GM12878 (cell line): Measurements from ENCODE around the gene MLN. TPM values are rescaled to one million over a fixed set of nuclear protein-coding genes. Genes with fewer than 3 reads are reported as not detected.

Source experiments
- ATAC-seq: fragments of 200-7000 bp; cut with Tn5 transposase; 3 replicates; pipeline ENCODE4 v1.9.1; 2020; ENCODE audit warnings: mild to moderate bottlenecking, moderate library complexity
- BruUV-seq: library from RNA; stranded (reverse); fragments of 400-500 nt; replicated peaks from 2 replicates; lab custom pipeline; 2021; lab: Mats Ljungman, UMichigan
- CTCF ChIA-PET: fragments of 300-600 bp; sonication (Branson Sonifier 250); formaldehyde crosslinking; extraction: SDS; loops from one replicate; lab custom pipeline; 2021; ENCODE audit warnings: inconsistent platforms; lab: Yijun Ruan, JAX
- POLR2A ChIA-PET: fragments of 350-600 bp; formaldehyde crosslinking; extraction: SDS; loops from one replicate; lab custom pipeline; 2021; ENCODE audit warnings: inconsistent platforms; lab: Charles Lee
- RAD21 ChIA-PET: fragments of 300-600 bp; sonication (Branson Sonifier 250); formaldehyde crosslinking; loops from one replicate; lab custom pipeline; 2023; ENCODE audit warnings: antibody characterized with exemption; ENCODE audit not compliant: unreplicated experiment; lab: Charles Lee
- SMC1A ChIA-PET: fragments of 300-600 bp; sonication (Branson Sonifier 250); formaldehyde crosslinking; loops from one replicate; lab custom pipeline; 2023; ENCODE audit not compliant: unreplicated experiment, uncharacterized antibody; lab: Charles Lee
- DNase-seq: peaks from one replicate; pipeline ENCODE4 v3.0.0-alpha.2; 2011; ENCODE audit warnings: low read depth, low spot score
- FAIRE-seq: peaks from 3 replicates; lab custom pipeline; 2011; peaks lifted over from hg19 to GRCh38; lab: Jason Lieb, UNC
- H2AFZ ChIP-seq: 2 replicates; pipeline ENCODE4 v1.6.0; 2011; ENCODE audit warnings: low read depth, low read length, control low read depth; ENCODE audit not compliant: control insufficient read depth
- H3K27ac ChIP-seq: 2 replicates; pipeline ENCODE4 v1.5.1; 2011; ENCODE audit warnings: control low read depth; ENCODE audit not compliant: control insufficient read depth, insufficient read depth
- H3K27me3 ChIP-seq, 2 experiments: replicated peaks in 1 of 2; 2 replicates each; pipeline versions ENCODE4 v1.6.0 to v1.6.1; 2011; ENCODE audit warnings: low read length in 1 of 2; ENCODE audit not compliant: control insufficient read depth in 2 of 2, insufficient read depth in 2 of 2
- H3K36me3 ChIP-seq, 2 experiments: 2 replicates each; pipeline ENCODE4 v1.5.1; 2011; ENCODE audit warnings: low read length in 1 of 2; ENCODE audit not compliant: control insufficient read depth in 2 of 2, insufficient read depth in 2 of 2
- H3K4me1 ChIP-seq: 2 replicates; pipeline ENCODE4 v1.6.1; 2011; ENCODE audit warnings: mild to moderate bottlenecking, low read length, moderate library complexity, mixed read lengths; ENCODE audit not compliant: control insufficient read depth, insufficient read depth
- H3K4me2 ChIP-seq: 2 replicates; pipeline ENCODE4 v1.6.0; 2011; ENCODE audit warnings: control low read depth; ENCODE audit not compliant: control insufficient read depth, insufficient read depth
- H3K4me3 ChIP-seq: fragments of 200-600 bp; sonication (generic); 2 replicates; pipeline ENCODE4 v1.5.1; 2016
- H3K79me2 ChIP-seq: 2 replicates; pipeline ENCODE4 v1.6.0; 2011; ENCODE audit warnings: low read length; ENCODE audit not compliant: control insufficient read depth, insufficient read depth
- H3K9ac ChIP-seq: 2 replicates; pipeline ENCODE4 v1.8.0; 2011; ENCODE audit warnings: low read length, control low read depth, mixed read lengths; ENCODE audit not compliant: control insufficient read depth, insufficient read depth
- H3K9me3 ChIP-seq: replicated peaks from 3 replicates; pipeline ENCODE4 v1.5.1; 2011; ENCODE audit warnings: mild to moderate bottlenecking, low read length; ENCODE audit not compliant: control insufficient read depth, insufficient read depth
- H4K20me1 ChIP-seq: 2 replicates; pipeline ENCODE4 v1.6.0; 2011; ENCODE audit not compliant: control insufficient read depth, insufficient read depth
- ASH2L ChIP-seq: fragments of 300-600, 200-600 bp; sonication (generic); IDR thresholded peaks from 2 replicates; pipeline ENCODE4 v1.6.1; 2017; ENCODE audit warnings: low read depth, mild to moderate bottlenecking, borderline replicate concordance
- CEBPZ ChIP-seq: fragments of 150-350 bp; IDR thresholded peaks from 2 replicates; pipeline ENCODE4 v1.6.1; 2016; ENCODE audit warnings: low read depth, low read length
- CHD4 ChIP-seq: fragments of 200-600 bp; sonication (generic); IDR thresholded peaks from 2 replicates; pipeline ENCODE4 v1.6.1; 2016; ENCODE audit warnings: mild to moderate bottlenecking
- EGR1 ChIP-seq, 2 experiments: IDR thresholded peaks; 1 replicate in 1 of 2; 2 replicates in 1 of 2; pipeline ENCODE4 v1.6.1; 2011 to 2012; ENCODE audit warnings: low read depth in 2 of 2, low read length in 2 of 2, borderline replicate concordance in 1 of 2, mild to moderate bottlenecking in 1 of 2, moderate library complexity in 1 of 2
- EZH2 ChIP-seq: IDR thresholded peaks from 2 replicates; pipeline ENCODE4 v1.6.1; 2012; ENCODE audit warnings: low read depth, mild to moderate bottlenecking, control low read depth, inconsistent platforms, low read length, borderline replicate concordance; ENCODE audit not compliant: control insufficient read depth
- NFYA ChIP-seq: IDR thresholded peaks from 2 replicates; pipeline ENCODE4 v1.6.1; 2011; ENCODE audit warnings: low read depth, mild to moderate bottlenecking, low read length, improper control_type of control experiment, borderline replicate concordance
- NR2C1 ChIP-seq: fragments of 450-650 bp; IDR thresholded peaks from 2 replicates; pipeline ENCODE4 v1.6.1; 2017; ENCODE audit warnings: antibody characterized with exemption, mild to moderate bottlenecking, moderate library complexity
- NR2C2 ChIP-seq: IDR thresholded peaks from 2 replicates; pipeline ENCODE4 v1.6.1; 2011; ENCODE audit warnings: borderline replicate concordance, low read depth; ENCODE audit not compliant: control insufficient read depth, insufficient read length
- NRF1 ChIP-seq: conservative IDR thresholded peaks from 2 replicates; pipeline ENCODE4 v1.6.1; 2011; ENCODE audit warnings: mild to moderate bottlenecking, low read depth, low read length, improper control_type of control experiment
- PBX3 ChIP-seq: IDR thresholded peaks from 2 replicates; pipeline ENCODE4 v1.6.1; 2011; ENCODE audit warnings: mild to moderate bottlenecking, low read depth, low read length, moderate library complexity; ENCODE audit not compliant: insufficient replicate concordance
- SREBF1 ChIP-seq: IDR thresholded peaks from 2 replicates; pipeline ENCODE4 v1.6.1; 2012; ENCODE audit warnings: mild to moderate bottlenecking, low read length
- WRNIP1 ChIP-seq: IDR thresholded peaks from 2 replicates; pipeline ENCODE4 v1.6.1; 2011; ENCODE audit warnings: low read depth, low read length, improper control_type of control experiment, borderline replicate concordance
- ZNF207 ChIP-seq: fragments of 450-650 bp; IDR thresholded peaks from 2 replicates; pipeline ENCODE4 v1.6.1; 2014; ENCODE audit warnings: antibody characterized with exemption, mild to moderate bottlenecking, borderline replicate concordance
- ZNF217 ChIP-seq: fragments of 450-650 bp; IDR thresholded peaks from 2 replicates; pipeline ENCODE4 v1.6.1; 2017; ENCODE audit warnings: antibody characterized with exemption, mild to moderate bottlenecking
- WGBS: methylation state at CpG from one replicate; pipeline ENCODE4 v1.1.6; 2016; ENCODE audit warnings: low lambda C conversion rate; ENCODE audit not compliant: insufficient replicate concordance, insufficient coverage; ENCODE audit errors: missing lambda C conversion rate; 5-methylcytosine and 5-hydroxymethylcytosine counted together
- in situ Hi-C: fragments of 300-500 bp; cut with MboI; formaldehyde crosslinking; loops from 9 replicates; pipeline ENCODE4 v1.14.3; 2018; ENCODE audit warnings: mixed read lengths
- intact Hi-C: fragments of 100-400 bp; cut with micrococcal nuclease; formaldehyde crosslinking; loops from one replicate; pipeline ENCODE4 v1.14.2; 2022; ENCODE audit not compliant: unreplicated experiment
- polyA plus RNA-seq, 11 experiments: library from polyadenylated mRNA; depleted of rRNA in 4 of 11; unstranded in 6 of 11; stranded (reverse) in 5 of 11; fragments of >200 nt; fragmentation: Nextera tagmentation in 4 of 11; fragmentation: Illumina TruSeq in 1 of 11; extraction: Ambion mirVana in 4 of 11; extraction: Trizol in 1 of 11; gene quantifications; 1 replicate in 1 of 11; 2 replicates in 10 of 11; pipeline versions ENCODE4 v1.2.1 to v1.2.3, GENCODE V29; 2011 to 2016; ENCODE audit warnings: inconsistent platforms in 2 of 11, missing spikeins in 2 of 11, low read depth in 1 of 11
- total RNA-seq, 4 experiments: library from RNA; depleted of rRNA in 3 of 4; stranded (reverse); fragments of >200 nt in 3 of 4; fragmentation: Illumina TruSeq in 1 of 4; extraction: Trizol in 1 of 4; gene quantifications; 2 replicates each; pipeline versions ENCODE4 v1.2.1 to v1.2.3, GENCODE V29; 2013 to 2021
- TF ChIP-seq, protein P1 (sequence below): fragments of 450-650 bp; IDR thresholded peaks from 2 replicates; pipeline ENCODE4 v1.6.1; 2017; ENCODE audit warnings: mild to moderate bottlenecking

Gene MLN
- total and polyA plus RNA-seq, 10 of the 15 experiments (the other 5 are each of a cell fraction or from before 2014, with no cell fraction given) = not detected

DNA sequence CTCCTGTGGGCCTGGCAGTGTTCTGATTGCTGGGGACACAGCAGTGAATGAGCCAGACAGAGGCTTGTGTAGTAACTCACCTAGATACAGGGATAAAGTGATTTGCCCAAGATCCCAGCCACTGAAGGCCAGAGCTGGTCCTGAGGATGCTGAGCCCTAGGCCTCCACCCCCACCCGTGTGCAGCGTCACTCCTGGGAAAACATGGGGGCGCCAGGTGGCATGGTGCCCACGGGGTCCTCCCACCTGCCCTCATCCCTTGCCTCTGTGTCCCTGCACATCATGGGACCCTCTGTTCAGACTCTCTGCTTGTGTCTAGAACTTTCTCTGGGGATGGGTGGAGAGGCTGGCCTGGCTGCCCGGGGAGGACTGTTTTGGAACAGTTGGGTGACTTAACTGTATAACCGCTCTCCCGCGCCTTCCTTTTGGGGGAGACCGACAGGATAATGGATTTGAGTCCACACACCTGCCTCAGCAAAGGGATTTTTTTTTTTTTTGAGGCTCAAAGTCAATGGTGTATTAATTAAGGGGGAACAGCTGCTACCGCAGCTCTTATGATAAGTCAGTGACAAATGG is 34.5 kb downstream of the MLN start:
- intact Hi-C loops (no loop called here), in situ Hi-C loops (loop anchor here (5.0 kb wide), 1 partner anchor 388 kb away; no protein-coding TSS in a partner anchor)
- H3K27me3 ChIP-seq = no peaks in the 10 kb centered on the region; a peak in 1 of 4 replicates
- no peaks in the 10 kb centered on the region for H3K9me3 ChIP-seq
- H3K79me2 ChIP-seq = no peaks in the 10 kb centered on the region
- no peak overlapping the region for H3K4me2 ChIP-seq
- ChIA-PET CTCF (interaction anchor here (1.0 to 5.9 kb wide), 13 partner anchors 10 to 593 kb away, joined by 3 to 49 read pairs (median 4); partner anchors contain the start of gene UQCC2), SMC1A (interaction anchor here (1.5 to 2.6 kb wide), 2 partner anchors 58 to 258 kb away, joined by 3 to 9 read pairs; partner anchors contain the start of gene UQCC2), RAD21 (interaction anchor here (1.3 to 4.6 kb wide), 3 partner anchors 182 to 258 kb away, joined by 3 to 25 read pairs (median 4); no protein-coding TSS in a partner anchor), POLR2A (no interaction called here)
- H3K4me3 ChIP-seq = no peak overlapping the region
- ATAC-seq (no peak), DNase-seq (no peak), FAIRE-seq (no peak)
- no peak overlapping the region for H2AFZ ChIP-seq
- WGBS = 61% methylated on average over 10 of the region's 10 CpGs
- H3K27ac ChIP-seq = no peak overlapping the region
- no peak overlapping the region for H3K9ac ChIP-seq
- H4K20me1 ChIP-seq = no peaks in the 10 kb centered on the region
- BruUV-seq = no TSS peak
- no peaks in the 10 kb centered on the region; a peak in 1 of 4 replicates for H3K36me3 ChIP-seq
- no peaks in the 10 kb centered on the region; the same call in 1 of the 2 replicates for H3K4me1 ChIP-seq
- TF ChIP-seq WRNIP1 = no peak
- no peak for TF ChIP-seq SREBF1
- TF ChIP-seq CHD4 = no peak
- TF ChIP-seq, protein P1, sequence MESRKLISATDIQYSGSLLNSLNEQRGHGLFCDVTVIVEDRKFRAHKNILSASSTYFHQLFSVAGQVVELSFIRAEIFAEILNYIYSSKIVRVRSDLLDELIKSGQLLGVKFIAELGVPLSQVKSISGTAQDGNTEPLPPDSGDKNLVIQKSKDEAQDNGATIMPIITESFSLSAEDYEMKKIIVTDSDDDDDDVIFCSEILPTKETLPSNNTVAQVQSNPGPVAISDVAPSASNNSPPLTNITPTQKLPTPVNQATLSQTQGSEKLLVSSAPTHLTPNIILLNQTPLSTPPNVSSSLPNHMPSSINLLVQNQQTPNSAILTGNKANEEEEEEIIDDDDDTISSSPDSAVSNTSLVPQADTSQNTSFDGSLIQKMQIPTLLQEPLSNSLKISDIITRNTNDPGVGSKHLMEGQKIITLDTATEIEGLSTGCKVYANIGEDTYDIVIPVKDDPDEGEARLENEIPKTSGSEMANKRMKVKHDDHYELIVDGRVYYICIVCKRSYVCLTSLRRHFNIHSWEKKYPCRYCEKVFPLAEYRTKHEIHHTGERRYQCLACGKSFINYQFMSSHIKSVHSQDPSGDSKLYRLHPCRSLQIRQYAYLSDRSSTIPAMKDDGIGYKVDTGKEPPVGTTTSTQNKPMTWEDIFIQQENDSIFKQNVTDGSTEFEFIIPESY = no peak
- no peak for TF ChIP-seq CEBPZ
- no peak for TF ChIP-seq ASH2L
- TF ChIP-seq NR2C1 = no peak
- no peak for TF ChIP-seq NRF1
- no peak for TF ChIP-seq NFYA
- TF ChIP-seq ZNF207 = no peak
- TF ChIP-seq ZNF217 = no peak
- TF ChIP-seq PBX3 = no peak
- no peak for TF ChIP-seq NR2C2
- no peak for TF ChIP-seq EZH2
- no peak for TF ChIP-seq EGR1 (IDR thresholded peaks at IDR 0.05; ENCODE audit: borderline replicate concordance in 1 of 2, low read depth in 2 of 2, low read length in 2 of 2)
